GM18909 (cell line): ENCODE data around the gene SEPTIN14.
A peak's percentile ranks its signal among the peaks of the same experiment; 100 is the strongest.
"Not testable (repeated sequence)": the region's sequence is repeated elsewhere in the genome, so short reads cannot be mapped to it uniquely, and the experiment has no call there.

ENCODE experiments used
- ATAC-seq: cut with Tn5 transposase; IDR thresholded peaks from one replicate; pipeline ENCODE4 v1.9.1; 2021; ENCODE audit warnings: mild to moderate bottlenecking; ENCODE audit not compliant: unreplicated experiment, poor library complexity

Gene SEPTIN14

GRCh38 chr7:55862652-55863051 lies at the start of gene SEPTIN14:
SEPTIN14 (minus strand) TSS chr7:55862752; CDS start chr7:55861996, 756 bp downstream.
- not testable (repeated sequence) for ATAC-seq

DNA sequence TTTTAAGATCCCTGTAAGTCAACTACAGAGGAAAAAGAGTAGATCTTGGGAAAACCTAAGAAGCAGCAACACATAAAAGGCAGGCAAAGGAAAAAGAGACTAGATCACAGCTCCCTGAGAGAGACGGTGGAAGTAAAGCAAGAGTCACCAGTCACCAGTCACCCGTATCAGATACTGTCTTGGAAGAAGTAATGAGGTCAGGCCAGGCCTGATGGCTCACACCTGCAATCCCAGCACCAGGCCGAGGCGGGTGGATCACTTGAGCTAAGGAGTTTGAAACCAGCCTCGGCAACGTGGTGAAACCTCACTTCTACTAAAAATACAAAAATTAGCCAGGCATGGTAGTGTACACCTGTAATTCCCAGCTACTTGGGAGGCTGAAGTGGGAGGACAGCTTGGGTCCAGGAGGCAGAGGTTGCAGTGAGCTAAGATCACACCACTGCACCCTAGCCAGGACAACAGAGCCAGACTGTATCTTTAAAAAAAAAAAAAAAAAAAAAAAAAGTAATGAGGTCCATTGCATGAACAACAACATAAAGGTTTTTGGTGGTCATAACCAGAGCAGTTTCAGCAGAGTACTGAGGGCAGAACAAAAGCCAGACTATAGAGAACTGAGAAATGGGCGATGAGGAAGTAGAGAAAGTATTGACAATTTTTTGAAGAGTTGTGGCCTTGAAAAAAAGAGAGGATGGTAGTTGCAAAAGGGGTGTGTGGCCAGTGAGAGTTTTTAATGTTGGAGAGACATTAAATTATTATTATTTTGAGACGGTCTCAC lies 41.6 kb upstream of the SEPTIN14 start:
- ATAC-seq = peak; percentile 97

- not testable (repeated sequence) for ATAC-seq
Measured at GRCh38 chr7:55901059-55901458, 38.5 kb upstream of the SEPTIN14 start.

DNA sequence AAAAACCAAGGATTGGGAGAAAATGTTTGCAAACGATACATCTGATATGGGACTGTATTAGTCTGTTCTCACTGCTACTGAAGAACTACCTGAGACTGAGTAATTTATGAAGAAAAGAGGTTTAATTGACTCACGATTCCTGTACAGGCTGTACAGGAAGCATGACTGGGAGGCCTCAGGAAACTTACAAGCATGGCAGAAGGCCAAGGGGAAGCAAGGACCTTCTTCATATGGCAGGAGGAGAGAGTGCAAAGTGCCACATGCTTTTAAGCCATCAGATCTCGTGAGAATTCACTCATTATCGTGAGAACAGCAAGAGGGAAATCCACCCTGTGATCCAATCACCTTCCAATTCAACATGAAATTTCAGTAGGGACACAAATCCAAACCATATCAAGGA lies 35.7 kb upstream of the SEPTIN14 start:
- no peak for ATAC-seq

- ATAC-seq = no peak
Measured at GRCh38 chr7:55895021-55895420, 32.5 kb upstream of the SEPTIN14 start.

GRCh38 chr7:55893940-55894339 lies 31.4 kb upstream of the SEPTIN14 start:
- ATAC-seq = no peak

DNA sequence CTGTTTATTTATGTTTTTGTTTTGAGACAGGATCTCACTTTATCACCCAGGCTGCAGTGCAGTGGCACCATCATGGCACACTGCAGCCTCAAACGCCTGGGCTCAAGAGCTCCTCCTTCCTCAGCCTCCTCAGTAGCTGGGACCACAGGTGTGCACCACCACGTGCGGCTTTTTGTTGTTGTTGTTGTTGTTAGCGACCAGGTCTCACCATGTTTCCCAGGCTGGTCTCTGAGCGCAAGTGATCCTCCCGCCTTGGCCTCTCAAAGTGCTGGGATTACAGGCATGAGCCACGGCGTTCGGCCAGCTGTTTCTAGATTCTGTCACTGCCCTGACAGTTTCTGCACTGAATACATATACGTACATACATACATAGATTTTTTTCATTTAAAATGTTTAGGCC lies 25.8 kb upstream of the SEPTIN14 start:
- not testable (repeated sequence) for ATAC-seq

DNA sequence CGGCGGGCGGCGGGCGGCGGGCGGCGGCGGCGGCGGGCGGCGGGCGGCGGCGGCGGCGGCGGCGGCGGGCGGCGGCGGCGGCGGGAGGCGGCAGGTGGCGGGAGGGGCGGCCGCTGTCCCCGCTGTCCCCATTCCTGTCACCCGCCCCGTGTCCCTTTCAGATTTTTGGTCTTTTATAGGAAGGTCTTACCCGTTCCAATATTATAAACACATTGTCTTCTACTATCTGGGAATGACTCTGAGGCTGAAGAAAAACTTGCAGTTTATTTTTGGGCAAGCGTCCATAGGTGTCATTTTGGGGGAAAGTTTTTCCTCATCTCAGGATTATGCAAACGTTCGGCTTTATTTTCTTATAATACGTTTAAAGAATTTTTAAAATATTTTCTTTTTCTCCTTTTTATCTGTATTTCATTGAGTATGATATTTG lies 25.3 kb upstream of the SEPTIN14 start:
- ATAC-seq = no peak

- ATAC-seq = no peak
Measured at GRCh38 chr7:55884321-55884720, 21.8 kb upstream of the SEPTIN14 start.

GRCh38 chr7:55878691-55879090 lies 16.1 kb upstream of the SEPTIN14 start:
- no peak for ATAC-seq

GRCh38 chr7:55877308-55877707 lies 14.8 kb upstream of the SEPTIN14 start:
- no peak for ATAC-seq

DNA sequence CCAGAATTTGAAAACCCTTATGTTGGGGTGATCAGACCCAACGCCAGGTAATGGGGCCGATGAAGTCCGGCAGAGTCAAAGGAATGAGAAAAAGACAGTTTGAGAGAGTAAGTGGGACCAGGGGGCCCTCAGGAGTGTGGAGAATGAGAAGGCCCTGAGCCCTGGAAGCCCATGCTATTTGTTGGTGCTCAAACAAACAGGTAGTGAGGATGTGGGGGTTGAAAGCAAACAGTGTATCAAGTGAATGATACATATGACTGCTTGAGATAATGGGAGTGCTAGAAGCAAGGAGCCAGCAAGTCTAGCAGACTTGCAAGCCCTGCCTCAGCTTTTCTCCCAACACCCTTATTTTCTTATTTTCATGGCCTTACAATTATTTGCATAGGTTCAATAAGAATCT lies 11.2 kb upstream of the SEPTIN14 start:
- no peak for ATAC-seq

GRCh38 chr7:55871932-55872485 lies 9.5 kb upstream of the SEPTIN14 start:
- no peak for ATAC-seq

DNA sequence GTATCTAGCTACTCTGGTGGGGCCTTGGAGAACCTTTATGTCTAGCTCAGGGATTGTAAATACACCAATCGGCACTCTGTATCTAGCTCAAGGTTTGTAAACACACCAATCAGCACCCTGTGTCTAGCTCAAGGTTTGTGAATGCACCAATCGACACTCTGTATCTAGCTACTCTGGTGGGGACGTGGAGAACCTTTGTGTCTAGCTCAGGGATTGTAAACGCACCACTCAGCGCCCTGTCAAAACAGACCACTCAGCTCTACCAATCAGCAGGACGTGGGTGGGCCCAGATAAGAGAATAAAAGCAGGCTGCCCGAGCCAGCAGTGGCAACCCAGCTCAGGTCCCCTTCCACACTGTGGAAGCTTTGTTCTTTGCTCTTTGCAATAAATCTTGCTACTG lies 6.4 kb upstream of the SEPTIN14 start:
- not testable (repeated sequence) for ATAC-seq

- not testable (repeated sequence) for ATAC-seq
Measured at GRCh38 chr7:55845164-55845563, 17.4 kb downstream of the SEPTIN14 start.

GRCh38 chr7:55838595-55838994 lies 24.0 kb downstream of the SEPTIN14 start:
- no peak for ATAC-seq

GRCh38 chr7:55827577-55827976 lies 35.0 kb downstream of the SEPTIN14 start:
- no peak for ATAC-seq

GRCh38 chr7:55818686-55819085 lies 43.9 kb downstream of the SEPTIN14 start:
- no peak for ATAC-seq

DNA sequence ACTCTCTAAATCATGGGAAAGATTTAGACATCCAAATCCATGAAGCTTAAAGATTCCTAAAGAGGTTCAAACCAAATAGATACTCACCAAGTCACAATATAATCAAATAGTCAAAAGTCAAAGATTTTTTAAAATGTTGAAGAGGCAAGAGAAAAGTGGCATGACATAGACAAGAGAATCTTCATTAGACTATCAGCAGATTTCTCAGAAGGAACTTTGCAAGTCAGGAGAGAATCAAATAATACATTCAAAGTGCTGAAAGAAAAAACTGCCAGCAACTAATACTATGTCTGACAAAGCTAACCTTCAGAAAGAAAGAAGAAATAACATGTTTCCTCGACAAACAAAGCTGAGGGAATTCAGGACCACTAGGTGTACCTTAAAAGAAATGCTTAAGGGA lies 65.3 kb downstream of the SEPTIN14 start:
- ATAC-seq = not testable (repeated sequence)

DNA sequence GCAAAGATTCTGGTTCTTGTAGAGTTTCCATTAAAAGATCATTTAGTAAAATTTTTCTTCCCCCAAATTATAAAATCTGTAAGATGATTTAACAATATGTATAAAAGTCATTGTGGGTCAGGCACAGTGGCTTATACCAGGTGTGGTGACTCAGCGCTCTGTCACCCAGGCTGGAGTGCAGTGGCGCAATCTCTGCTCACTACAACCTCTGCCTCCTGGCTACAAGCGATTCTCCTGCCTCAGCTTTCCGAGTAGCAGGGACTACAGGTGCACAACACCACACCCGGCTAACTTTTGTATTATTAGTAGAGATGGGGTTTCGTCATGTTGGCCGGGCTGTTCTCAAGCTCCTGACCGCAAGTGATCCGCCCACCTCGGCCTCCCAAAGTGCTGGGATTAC lies 68.0 kb downstream of the SEPTIN14 start:
- ATAC-seq = no peak

GRCh38 chr7:55792048-55792447 lies 70.5 kb downstream of the SEPTIN14 start:
- ATAC-seq = no peak

DNA sequence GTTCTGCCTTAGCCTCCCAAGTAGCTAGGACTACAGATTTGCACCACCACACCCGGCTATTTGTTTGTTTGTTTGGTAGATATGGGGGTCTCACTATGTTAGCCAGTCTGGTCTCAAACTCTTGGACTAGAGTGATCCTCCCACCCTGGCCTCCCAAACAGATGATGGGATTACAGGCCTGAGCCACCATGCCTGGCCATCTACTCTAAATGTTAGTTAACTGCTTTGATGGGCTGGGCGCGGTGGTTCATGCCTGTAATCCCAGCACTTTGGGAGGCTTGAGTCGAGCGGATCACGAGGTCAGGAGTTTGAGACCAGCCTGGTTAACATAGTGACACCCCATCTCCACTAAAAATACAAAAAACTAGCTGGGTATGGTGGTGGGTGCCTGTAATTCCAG lies 74.8 kb downstream of the SEPTIN14 start:
- no peak for ATAC-seq
